Liver (tissue), 9 donors: Measurements from ENCODE around the gene KAT2A. TPM values are rescaled to one million over a fixed set of nuclear protein-coding genes. Genes with fewer than 3 reads are reported as not detected.
A peak's percentile ranks its signal among the peaks of the same experiment; 100 is the strongest.

ENCODE experiments used
- DNase-seq: peaks from one replicate; pipeline ENCODE4 v3.0.0-alpha.2; 2017; ENCODE audit warnings: low spot score
- H3K27ac ChIP-seq, 2 donors: one replicate each; pipeline ENCODE4 v1.7.0; 2013; ENCODE audit warnings: inconsistent platforms in 2 of 2, low read length in 2 of 2, control low read depth in 1 of 2, low read depth in 1 of 2, mild to moderate bottlenecking in 1 of 2
- H3K27me3 ChIP-seq, 4 donors: one replicate each; pipeline versions ENCODE4 v1.6.1 to v1.7.0; 2013; ENCODE audit warnings: low read length in 3 of 4, inconsistent platforms in 1 of 4, mild to moderate bottlenecking in 1 of 4, moderate library complexity in 1 of 4; ENCODE audit not compliant: control insufficient read depth in 4 of 4, insufficient read depth in 4 of 4
- H3K36me3 ChIP-seq, 4 donors: one replicate each; pipeline versions ENCODE4 v1.6.1 to v1.7.0; 2013; ENCODE audit warnings: low read length in 3 of 4, mild to moderate bottlenecking in 3 of 4, low read depth in 1 of 4, moderate library complexity in 1 of 4; ENCODE audit not compliant: control insufficient read depth in 4 of 4, insufficient read depth in 3 of 4
- H3K4me1 ChIP-seq, 4 donors: one replicate each; pipeline versions ENCODE4 v1.6.1 to v1.7.0; 2013; ENCODE audit warnings: low read length in 3 of 4, mild to moderate bottlenecking in 3 of 4, moderate library complexity in 1 of 4; ENCODE audit not compliant: control insufficient read depth in 4 of 4, insufficient read depth in 4 of 4
- H3K4me3 ChIP-seq, 3 donors: one replicate each; pipeline versions ENCODE4 v1.6.1 to v1.7.0; 2013; ENCODE audit warnings: low read length in 3 of 3, control low read depth in 1 of 3, low read depth in 1 of 3, mild to moderate bottlenecking in 1 of 3
- H3K9ac ChIP-seq, 2 donors: one replicate each; pipeline ENCODE4 v1.7.0; 2013; ENCODE audit warnings: low read length in 2 of 2, mild to moderate bottlenecking in 2 of 2, moderate library complexity in 2 of 2, control low read depth in 1 of 2, low read depth in 1 of 2
- H3K9me3 ChIP-seq, 4 donors: one replicate each; pipeline versions ENCODE4 v1.6.1 to v1.7.0; 2013; ENCODE audit warnings: low read length in 3 of 4; ENCODE audit not compliant: control insufficient read depth in 4 of 4
- ATF3 ChIP-seq: IDR thresholded peaks from 2 replicates; pipeline ENCODE4 v1.6.1; 2016; ENCODE audit warnings: antibody characterized with exemption
- EGR1 ChIP-seq, 2 donors: IDR thresholded peaks; 2 replicates each; pipeline ENCODE4 v1.6.1; 2016 to 2018; ENCODE audit warnings: antibody characterized with exemption in 2 of 2, low read depth in 2 of 2
- FOXA1 ChIP-seq: IDR thresholded peaks from 2 replicates; pipeline ENCODE4 v1.6.1; 2016; ENCODE audit warnings: antibody characterized with exemption
- FOXA2 ChIP-seq: IDR thresholded peaks from 2 replicates; pipeline ENCODE4 v1.6.1; 2016; ENCODE audit warnings: antibody characterized with exemption
- GABPA ChIP-seq, 2 donors: IDR thresholded peaks in 1 of 2; conservative IDR thresholded peaks in 1 of 2; 2 replicates each; pipeline ENCODE4 v1.6.1; 2016; ENCODE audit warnings: antibody characterized with exemption in 2 of 2, mild to moderate bottlenecking in 1 of 2, moderate library complexity in 1 of 2
- HNF4A ChIP-seq, 2 donors: conservative IDR thresholded peaks; 2 replicates each; pipeline ENCODE4 v1.6.1; 2016; ENCODE audit warnings: antibody characterized with exemption in 2 of 2, mild to moderate bottlenecking in 2 of 2
- HNF4G ChIP-seq: IDR thresholded peaks from 2 replicates; pipeline ENCODE4 v1.6.1; 2016; ENCODE audit warnings: antibody characterized with exemption
- JUND ChIP-seq, 2 donors: IDR thresholded peaks; 2 replicates each; pipeline ENCODE4 v1.6.1; 2016; ENCODE audit warnings: antibody characterized with exemption in 2 of 2
- RAD21 ChIP-seq, 2 donors: IDR thresholded peaks; 2 replicates each; pipeline ENCODE4 v1.6.1; 2016; ENCODE audit warnings: antibody characterized with exemption in 2 of 2, mild to moderate bottlenecking in 2 of 2
- REST ChIP-seq: IDR thresholded peaks from 2 replicates; pipeline ENCODE4 v1.6.1; 2016; ENCODE audit warnings: antibody characterized with exemption, mild to moderate bottlenecking
- RXRA ChIP-seq, 2 donors: IDR thresholded peaks; 2 replicates each; pipeline ENCODE4 v1.6.1; 2017 to 2018; ENCODE audit warnings: antibody characterized with exemption in 2 of 2, mild to moderate bottlenecking in 1 of 2
- SP1 ChIP-seq: IDR thresholded peaks from 2 replicates; pipeline ENCODE4 v1.6.1; 2018; ENCODE audit warnings: antibody characterized with exemption, mild to moderate bottlenecking
- TAF1 ChIP-seq: conservative IDR thresholded peaks from 2 replicates; pipeline ENCODE4 v1.6.1; 2016; ENCODE audit warnings: antibody characterized with exemption, mild to moderate bottlenecking
- YY1 ChIP-seq: IDR thresholded peaks from 2 replicates; pipeline ENCODE4 v1.6.1; 2016; ENCODE audit warnings: antibody characterized with exemption, mild to moderate bottlenecking
- ZBTB33 ChIP-seq: IDR thresholded peaks from 2 replicates; pipeline ENCODE4 v1.6.1; 2016; ENCODE audit warnings: antibody characterized with exemption
- WGBS: extraction: QIAGEN DNeasy Blood & Tissue Kit; methylation state at CpG from one replicate; pipeline ENCODE4 v1.1.7; 2013; 5-methylcytosine and 5-hydroxymethylcytosine counted together
- polyA plus RNA-seq, 2 donors: library from polyadenylated mRNA; stranded (reverse) in 1 of 2; unstranded in 1 of 2; fragments of 200-250 nt in 1 of 2; fragments of >200 nt in 1 of 2; fragmentation: Nextera tagmentation in 1 of 2; extraction: Ambion mirVana in 1 of 2; gene quantifications; one replicate each; pipeline versions ENCODE4 v1.2.1 to v1.2.3, GENCODE V29; 2013 to 2015
- total RNA-seq, 2 donors: library from RNA; depleted of rRNA; stranded (reverse); fragments of >200 nt; gene quantifications; one replicate each; pipeline ENCODE4 v1.2.3, GENCODE V29; 2014
- TF ChIP-seq, protein P1 (sequence below): fragments of 150-350 bp; IDR thresholded peaks from 2 replicates; pipeline ENCODE4 v1.5.1; 2017; ENCODE audit warnings: improper control_type of control experiment, low read depth, low read length; ENCODE audit not compliant: missing input control
- donor health status: healthy.
- donor health status: healthy.
- donor health status: healthy.
- donor health status: healthy.
- donor health status: healthy.

Gene KAT2A
- total and polyA plus RNA-seq, 4 donors = 5.1 to 14.4 (median 9.6) TPM

DNA sequence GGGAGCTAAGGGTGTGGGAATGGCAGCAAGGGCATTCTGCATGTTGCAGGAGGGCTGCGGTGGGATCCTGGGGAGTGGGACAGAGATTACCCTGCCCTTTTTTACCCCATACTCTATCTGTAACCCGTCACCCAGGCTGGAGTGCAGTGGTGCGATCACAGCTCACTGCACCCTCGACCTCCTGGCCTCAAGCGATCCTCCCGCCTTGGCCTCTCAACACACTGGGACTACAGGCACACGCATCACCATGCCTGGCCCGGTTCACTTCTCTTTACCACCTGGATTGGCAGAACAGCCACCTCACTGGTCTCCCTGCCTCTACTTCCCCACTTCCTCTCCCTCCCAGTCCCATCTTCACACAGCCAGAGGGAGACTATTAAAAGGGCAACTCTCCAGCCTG, 32.4 kb downstream of the KAT2A start:
- Histone ChIP-seq H3K9me3 (no peaks in the 10 kb centered on the region), H3K27me3 (no peaks in the 10 kb centered on the region), H3K27ac (no peak overlapping the region), H3K36me3 (no peaks in the 10 kb centered on the region), H3K9ac (no peak overlapping the region), H3K4me1 (peaks cover 2 to 17% (median 10%) of the 10 kb centered on the region in 4 donors), H3K4me3 (no peak overlapping the region)
- 89% methylated on average over 8 of the region's 8 CpGs for WGBS
- TF ChIP-seq RXRA (IDR thresholded peaks at IDR 0.05) = no peak
- TF ChIP-seq TAF1 = no peak
- TF ChIP-seq ATF3 = no peak
- no peak for TF ChIP-seq HNF4G
- TF ChIP-seq SP1 = no peak
- no peak for TF ChIP-seq GABPA (IDR thresholded peaks at IDR 0.05 in 1 of 2, conservative IDR thresholded peaks at IDR 0.05 in 1 of 2)
- TF ChIP-seq JUND (IDR thresholded peaks at IDR 0.05) = no peak
- no peak for TF ChIP-seq FOXA2
- no peak for TF ChIP-seq EGR1 (IDR thresholded peaks at IDR 0.05; ENCODE audit: low read depth in 2 of 2)
- no peak for TF ChIP-seq ZBTB33
- DNase-seq = no peak

GRCh38 chr17:42087736-42088705, 33.1 kb downstream of the KAT2A start:
- Histone ChIP-seq H3K27me3 (no peaks in the 10 kb centered on the region), H3K27ac (no peak overlapping the region), H3K9ac (no peak overlapping the region), H3K4me3 (no peak overlapping the region), H3K36me3 (no peaks in the 10 kb centered on the region), H3K4me1 (peaks cover 2 to 17% (median 10%) of the 10 kb centered on the region in 4 donors), H3K9me3 (no peaks in the 10 kb centered on the region)
- TF ChIP-seq SP1 (no peak), RAD21 (IDR thresholded peaks at IDR 0.05) (no peak), FOXA2 (peak; percentile 14), HNF4A (conservative IDR thresholded peaks at IDR 0.05) (peak in 1 of 2 donors; percentile 8)
- DNase-seq = no peak
- 65% methylated on average over 20 of the region's 20 CpGs for WGBS

DNA sequence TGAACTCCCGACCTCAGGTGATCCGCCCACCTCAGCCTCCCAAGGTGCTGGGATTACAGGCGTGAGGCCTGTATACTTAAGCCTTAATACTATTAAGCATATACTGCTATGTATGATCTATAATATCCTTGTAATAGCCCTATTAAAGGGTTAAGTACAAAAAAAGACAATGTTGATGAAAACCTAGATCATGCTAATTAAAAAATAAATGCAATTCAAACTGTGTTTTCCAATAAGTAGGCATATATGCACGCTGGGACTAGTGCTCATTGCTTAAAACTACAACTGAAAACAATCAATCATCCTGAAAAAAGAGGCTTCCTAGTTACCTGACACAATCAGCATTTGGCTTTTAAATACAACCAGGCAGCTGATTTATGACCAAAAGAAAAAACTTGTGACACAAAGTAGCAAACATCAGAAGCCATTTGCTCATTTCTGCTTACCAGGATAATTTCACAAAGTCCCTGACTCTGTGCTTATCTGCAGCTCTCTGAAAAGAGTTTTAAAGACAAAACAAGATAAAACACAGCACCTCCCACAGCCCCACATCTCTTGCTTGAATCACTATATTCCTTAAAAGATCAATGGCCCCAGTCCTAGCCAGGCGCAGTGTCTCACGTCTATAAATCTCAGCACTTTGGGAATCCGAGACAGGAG, 34.0 kb downstream of the KAT2A start:
- WGBS = 65% methylated on average over 7 of the region's 7 CpGs
- no peak overlapping the region for H3K27ac ChIP-seq
- no peaks in the 10 kb centered on the region for H3K36me3 ChIP-seq
- H3K9ac ChIP-seq = no peak overlapping the region
- no peaks in the 10 kb centered on the region for H3K27me3 ChIP-seq
- peaks cover 2 to 17% (median 10%) of the 10 kb centered on the region in 4 donors for H3K4me1 ChIP-seq
- H3K9me3 ChIP-seq = no peaks in the 10 kb centered on the region
- no peak for DNase-seq
- H3K4me3 ChIP-seq = no peak overlapping the region
- TF ChIP-seq RAD21 (IDR thresholded peaks at IDR 0.05) (no peak), REST (no peak), YY1 (no peak), ZBTB33 (no peak), SP1 (no peak), FOXA1 (no peak), JUND (IDR thresholded peaks at IDR 0.05) (no peak)
- TF ChIP-seq, protein P1, sequence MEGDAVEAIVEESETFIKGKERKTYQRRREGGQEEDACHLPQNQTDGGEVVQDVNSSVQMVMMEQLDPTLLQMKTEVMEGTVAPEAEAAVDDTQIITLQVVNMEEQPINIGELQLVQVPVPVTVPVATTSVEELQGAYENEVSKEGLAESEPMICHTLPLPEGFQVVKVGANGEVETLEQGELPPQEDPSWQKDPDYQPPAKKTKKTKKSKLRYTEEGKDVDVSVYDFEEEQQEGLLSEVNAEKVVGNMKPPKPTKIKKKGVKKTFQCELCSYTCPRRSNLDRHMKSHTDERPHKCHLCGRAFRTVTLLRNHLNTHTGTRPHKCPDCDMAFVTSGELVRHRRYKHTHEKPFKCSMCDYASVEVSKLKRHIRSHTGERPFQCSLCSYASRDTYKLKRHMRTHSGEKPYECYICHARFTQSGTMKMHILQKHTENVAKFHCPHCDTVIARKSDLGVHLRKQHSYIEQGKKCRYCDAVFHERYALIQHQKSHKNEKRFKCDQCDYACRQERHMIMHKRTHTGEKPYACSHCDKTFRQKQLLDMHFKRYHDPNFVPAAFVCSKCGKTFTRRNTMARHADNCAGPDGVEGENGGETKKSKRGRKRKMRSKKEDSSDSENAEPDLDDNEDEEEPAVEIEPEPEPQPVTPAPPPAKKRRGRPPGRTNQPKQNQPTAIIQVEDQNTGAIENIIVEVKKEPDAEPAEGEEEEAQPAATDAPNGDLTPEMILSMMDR = no peak
